Measurements from ENCODE around the gene ADAM12.

ADAM12 gene

GRCh38 chr10:126009650-126010049, 378.6 kb downstream of the ADAM12 start:
- Histone ChIP-seq H2AFZ (ENCODE audit: low read depth, low read length) (no peak overlapping the region), H3K4me1 (ENCODE audit: insufficient read depth, low read length) (peaks cover 13% of the 10 kb centered on the region), H3K36me3 (ENCODE audit: insufficient read depth, low read length) (no peaks in the 10 kb centered on the region), H3K9me3 (ENCODE audit: low read length) (peaks cover 3% of the 10 kb centered on the region), H3K27me3 (ENCODE audit: insufficient read depth, low read length) (no peaks in the 10 kb centered on the region), H3K4me3 (ENCODE audit: low read length) (no peak overlapping the region)

DNA sequence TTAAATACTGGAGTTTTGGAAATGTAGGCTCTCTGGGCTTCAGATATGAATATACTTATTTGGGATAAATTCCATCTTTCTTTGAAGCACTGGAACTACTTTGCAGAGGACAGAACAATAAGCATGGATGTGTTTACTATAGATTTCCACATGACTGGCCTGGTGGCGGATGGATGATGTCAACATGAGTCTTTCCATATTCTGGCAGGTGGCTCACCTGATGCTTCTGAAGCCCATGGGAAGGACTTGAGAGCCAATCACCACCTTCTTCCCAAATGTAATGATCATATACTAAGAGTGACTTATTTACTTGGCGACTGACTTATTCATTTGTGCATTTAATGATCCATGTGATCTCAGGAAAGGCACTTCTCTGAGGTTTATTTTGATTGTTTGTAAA, 381.4 kb downstream of the ADAM12 start:
- H3K36me3 ChIP-seq (ENCODE audit: insufficient read depth, low read length), result no peaks in the 10 kb centered on the region
- no peak overlapping the region for H2AFZ ChIP-seq (ENCODE audit: low read depth, low read length)
- peaks cover 3% of the 10 kb centered on the region for H3K9me3 ChIP-seq (ENCODE audit: low read length)
- H3K4me1 ChIP-seq (ENCODE audit: insufficient read depth, low read length), result no peaks in the 10 kb centered on the region
- no peaks in the 10 kb centered on the region for H3K27me3 ChIP-seq (ENCODE audit: insufficient read depth, low read length)
- no peak overlapping the region for H3K4me3 ChIP-seq (ENCODE audit: low read length)

GRCh38 chr10:126006264-126006663, 382.0 kb downstream of the ADAM12 start:
- Histone ChIP-seq H3K9me3 (ENCODE audit: low read length) (peaks cover 3% of the 10 kb centered on the region), H2AFZ (ENCODE audit: low read depth, low read length) (no peak overlapping the region), H3K4me1 (ENCODE audit: insufficient read depth, low read length) (no peaks in the 10 kb centered on the region), H3K27me3 (ENCODE audit: insufficient read depth, low read length) (no peaks in the 10 kb centered on the region), H3K4me3 (ENCODE audit: low read length) (no peak overlapping the region), H3K36me3 (ENCODE audit: insufficient read depth, low read length) (no peaks in the 10 kb centered on the region)

DNA sequence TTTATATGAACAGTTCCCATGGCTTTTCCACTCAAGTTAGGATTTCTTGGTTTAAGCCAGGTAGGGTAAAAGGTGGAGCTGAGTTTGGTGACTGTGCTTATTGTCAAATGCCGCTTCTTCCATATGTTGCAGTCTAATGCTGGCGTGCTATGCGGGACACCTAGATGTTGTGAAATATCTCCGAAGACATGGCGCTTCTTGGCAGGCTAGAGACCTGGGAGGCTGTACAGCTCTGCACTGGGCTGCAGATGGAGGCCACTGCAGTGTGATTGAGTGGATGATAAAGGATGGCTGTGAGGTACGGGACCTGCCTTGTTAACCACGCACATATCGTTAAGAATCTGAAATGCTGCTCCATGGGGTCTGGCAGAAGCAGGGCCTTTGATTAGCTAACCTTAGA, 383.5 kb downstream of the ADAM12 start:
- H2AFZ ChIP-seq (ENCODE audit: low read depth, low read length), result no peak overlapping the region
- no peaks in the 10 kb centered on the region for H3K4me1 ChIP-seq (ENCODE audit: insufficient read depth, low read length)
- no peaks in the 10 kb centered on the region for H3K36me3 ChIP-seq (ENCODE audit: insufficient read depth, low read length)
- no peaks in the 10 kb centered on the region for H3K27me3 ChIP-seq (ENCODE audit: insufficient read depth, low read length)
- H3K4me3 ChIP-seq (ENCODE audit: low read length), result no peak overlapping the region
- no peaks in the 10 kb centered on the region for H3K9me3 ChIP-seq (ENCODE audit: low read length)

- Histone ChIP-seq H2AFZ (ENCODE audit: low read depth, low read length) (no peak overlapping the region), H3K4me1 (ENCODE audit: insufficient read depth, low read length) (no peaks in the 10 kb centered on the region), H3K27me3 (ENCODE audit: insufficient read depth, low read length) (no peaks in the 10 kb centered on the region), H3K9me3 (ENCODE audit: low read length) (no peaks in the 10 kb centered on the region), H3K36me3 (ENCODE audit: insufficient read depth, low read length) (no peaks in the 10 kb centered on the region), H3K4me3 (ENCODE audit: low read length) (no peak overlapping the region)
Measured at GRCh38 chr10:126001576-126001975, 386.7 kb downstream of the ADAM12 start.

GRCh38 chr10:125999694-126000093, 388.6 kb downstream of the ADAM12 start:
- Histone ChIP-seq H3K36me3 (ENCODE audit: insufficient read depth, low read length) (no peaks in the 10 kb centered on the region), H3K27me3 (ENCODE audit: insufficient read depth, low read length) (no peaks in the 10 kb centered on the region), H3K9me3 (ENCODE audit: low read length) (no peaks in the 10 kb centered on the region), H2AFZ (ENCODE audit: low read depth, low read length) (no peak overlapping the region), H3K4me1 (ENCODE audit: insufficient read depth, low read length) (no peaks in the 10 kb centered on the region), H3K4me3 (ENCODE audit: low read length) (no peak overlapping the region)

DNA sequence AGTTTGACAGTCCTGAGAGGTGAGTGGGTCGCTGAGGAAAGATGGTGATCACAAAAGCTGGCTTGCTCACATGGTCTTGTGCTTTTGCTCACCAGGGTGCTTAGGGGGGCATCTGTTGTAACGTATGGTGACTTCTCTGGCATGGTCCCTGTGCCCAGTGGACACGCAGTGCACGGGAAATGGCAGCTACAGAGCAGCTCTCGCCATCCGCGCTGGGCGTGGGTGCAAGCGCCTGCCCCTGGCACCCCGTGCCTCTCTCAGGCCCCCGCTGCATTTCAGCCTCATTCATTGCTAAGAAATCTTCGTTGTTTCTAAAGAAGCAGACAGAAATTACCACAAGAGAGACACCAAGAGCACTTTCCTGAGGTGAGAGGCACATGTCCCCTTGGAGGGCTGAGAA, 390.7 kb downstream of the ADAM12 start:
- no peaks in the 10 kb centered on the region for H3K4me1 ChIP-seq (ENCODE audit: insufficient read depth, low read length)
- no peak overlapping the region for H3K4me3 ChIP-seq (ENCODE audit: low read length)
- H3K9me3 ChIP-seq (ENCODE audit: low read length), result no peaks in the 10 kb centered on the region
- no peak overlapping the region for H2AFZ ChIP-seq (ENCODE audit: low read depth, low read length)
- no peaks in the 10 kb centered on the region for H3K27me3 ChIP-seq (ENCODE audit: insufficient read depth, low read length)
- no peaks in the 10 kb centered on the region for H3K36me3 ChIP-seq (ENCODE audit: insufficient read depth, low read length)

- Histone ChIP-seq H3K4me1 (ENCODE audit: insufficient read depth, low read length) (peaks cover 5% of the 10 kb centered on the region), H3K36me3 (ENCODE audit: insufficient read depth, low read length) (no peaks in the 10 kb centered on the region), H3K4me3 (ENCODE audit: low read length) (no peak overlapping the region), H3K9me3 (ENCODE audit: low read length) (no peaks in the 10 kb centered on the region), H3K27me3 (ENCODE audit: insufficient read depth, low read length) (no peaks in the 10 kb centered on the region), H2AFZ (ENCODE audit: low read depth, low read length) (no peak overlapping the region)
Measured at GRCh38 chr10:125995726-125996304, 392.5 kb downstream of the ADAM12 start.

- Histone ChIP-seq H3K4me3 (ENCODE audit: low read length) (no peak overlapping the region), H3K27me3 (ENCODE audit: insufficient read depth, low read length) (no peaks in the 10 kb centered on the region), H3K4me1 (ENCODE audit: insufficient read depth, low read length) (peaks cover 5% of the 10 kb centered on the region), H2AFZ (ENCODE audit: low read depth, low read length) (no peak overlapping the region), H3K9me3 (ENCODE audit: low read length) (peaks cover 2% of the 10 kb centered on the region), H3K36me3 (ENCODE audit: insufficient read depth, low read length) (no peaks in the 10 kb centered on the region)
Measured at GRCh38 chr10:125994601-125995000, 393.7 kb downstream of the ADAM12 start.

DNA sequence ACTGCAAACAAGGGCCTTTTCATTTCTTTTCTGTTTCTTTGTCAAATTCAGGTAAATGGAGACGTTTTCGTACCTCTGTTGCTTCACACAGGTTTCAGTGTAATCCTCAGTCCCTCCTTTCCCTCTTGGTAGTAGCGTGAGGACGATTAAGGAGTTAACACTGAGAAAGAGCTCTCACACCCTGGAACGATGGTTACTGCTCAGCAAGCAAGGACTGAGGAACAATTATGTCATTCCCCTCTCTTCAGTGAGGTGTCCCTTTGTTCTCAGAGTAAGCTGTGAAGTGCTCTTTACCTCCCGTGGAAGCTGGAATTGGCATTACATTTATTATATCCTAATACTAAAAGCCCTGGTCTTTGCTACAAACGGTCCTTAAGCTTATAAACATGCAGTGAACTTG, 396.0 kb downstream of the ADAM12 start:
- Histone ChIP-seq H3K27me3 (ENCODE audit: insufficient read depth, low read length) (no peaks in the 10 kb centered on the region), H3K36me3 (ENCODE audit: insufficient read depth, low read length) (no peaks in the 10 kb centered on the region), H2AFZ (ENCODE audit: low read depth, low read length) (no peak overlapping the region), H3K4me1 (ENCODE audit: insufficient read depth, low read length) (peaks cover 5% of the 10 kb centered on the region), H3K4me3 (ENCODE audit: low read length) (no peak overlapping the region), H3K9me3 (ENCODE audit: low read length) (peaks cover 2% of the 10 kb centered on the region)

DNA sequence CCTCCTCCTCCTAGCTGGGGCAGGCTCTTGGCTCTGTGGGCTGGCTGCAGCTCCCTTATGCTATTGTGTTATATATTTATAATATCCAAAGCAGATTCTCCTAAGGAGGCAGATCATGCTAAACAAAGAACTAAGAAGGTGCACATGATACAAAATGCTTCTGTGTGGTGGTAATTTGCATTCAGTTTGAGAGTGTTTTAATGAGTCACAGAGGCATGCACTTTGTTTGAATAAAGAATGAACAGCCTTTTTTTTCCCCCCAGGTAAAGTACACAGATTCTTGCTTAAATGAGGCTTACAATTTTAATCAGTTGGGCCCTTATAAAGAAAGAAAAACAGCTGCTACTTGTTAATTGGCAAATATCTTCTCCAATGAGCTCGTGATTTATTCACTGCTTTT, 396.9 kb downstream of the ADAM12 start:
- no peak overlapping the region for H2AFZ ChIP-seq (ENCODE audit: low read depth, low read length)
- no peak overlapping the region for H3K4me3 ChIP-seq (ENCODE audit: low read length)
- H3K4me1 ChIP-seq (ENCODE audit: insufficient read depth, low read length), result peaks cover 5% of the 10 kb centered on the region
- no peaks in the 10 kb centered on the region for H3K27me3 ChIP-seq (ENCODE audit: insufficient read depth, low read length)
- no peaks in the 10 kb centered on the region for H3K36me3 ChIP-seq (ENCODE audit: insufficient read depth, low read length)
- H3K9me3 ChIP-seq (ENCODE audit: low read length), result peaks cover 2% of the 10 kb centered on the region

- Histone ChIP-seq H3K4me1 (ENCODE audit: insufficient read depth, low read length) (peaks cover 5% of the 10 kb centered on the region), H3K4me3 (ENCODE audit: low read length) (no peak overlapping the region), H2AFZ (ENCODE audit: low read depth, low read length) (no peak overlapping the region), H3K36me3 (ENCODE audit: insufficient read depth, low read length) (no peaks in the 10 kb centered on the region), H3K9me3 (ENCODE audit: low read length) (peaks cover 2% of the 10 kb centered on the region), H3K27me3 (ENCODE audit: insufficient read depth, low read length) (no peaks in the 10 kb centered on the region)
Measured at GRCh38 chr10:125990974-125991373, 397.3 kb downstream of the ADAM12 start.

GRCh38 chr10:125989791-125990190, 398.5 kb downstream of the ADAM12 start:
- Histone ChIP-seq H3K4me1 (ENCODE audit: insufficient read depth, low read length) (peaks cover 5% of the 10 kb centered on the region), H3K9me3 (ENCODE audit: low read length) (peaks cover 2% of the 10 kb centered on the region), H3K4me3 (ENCODE audit: low read length) (no peak overlapping the region), H3K36me3 (ENCODE audit: insufficient read depth, low read length) (no peaks in the 10 kb centered on the region), H3K27me3 (ENCODE audit: insufficient read depth, low read length) (no peaks in the 10 kb centered on the region), H2AFZ (ENCODE audit: low read depth, low read length) (no peak overlapping the region)

DNA sequence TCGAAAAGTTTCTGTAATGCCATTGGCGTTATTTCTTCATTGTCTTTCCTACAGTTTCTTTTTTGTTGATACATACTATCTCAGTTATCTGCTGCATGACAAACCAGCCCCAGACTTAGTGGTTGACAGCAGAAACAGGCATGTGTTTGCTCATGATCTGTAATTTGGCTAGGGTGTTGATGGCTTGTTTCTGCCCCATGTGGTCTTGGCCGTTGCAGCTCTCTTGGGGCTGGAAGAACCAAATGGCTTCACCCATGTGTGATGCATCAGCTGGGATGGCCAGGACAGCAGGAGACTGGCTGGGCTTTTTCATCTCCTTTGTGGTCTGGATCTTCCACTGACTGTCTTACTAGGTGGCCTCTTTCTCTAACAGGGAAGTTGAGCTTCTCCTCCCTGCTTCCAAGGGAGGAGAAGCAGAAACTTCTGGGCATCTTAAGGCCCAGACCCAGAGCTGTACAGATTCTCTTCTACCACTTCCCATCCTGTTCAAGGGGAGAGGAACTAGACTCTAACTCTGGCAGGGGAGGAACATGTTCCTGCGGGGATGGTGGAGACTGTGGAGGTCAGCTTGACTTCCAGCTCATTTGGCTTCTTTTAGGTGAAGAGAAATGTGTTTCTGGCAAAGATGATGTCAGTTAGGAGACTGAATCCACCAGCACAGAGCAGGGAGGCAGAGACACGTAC, 402.6 kb downstream of the ADAM12 start:
- no peaks in the 10 kb centered on the region for H3K27me3 ChIP-seq (ENCODE audit: insufficient read depth, low read length)
- peaks cover 11% of the 10 kb centered on the region for H3K4me1 ChIP-seq (ENCODE audit: insufficient read depth, low read length)
- no peak overlapping the region for H2AFZ ChIP-seq (ENCODE audit: low read depth, low read length)
- peaks cover 2% of the 10 kb centered on the region for H3K9me3 ChIP-seq (ENCODE audit: low read length)
- H3K4me3 ChIP-seq (ENCODE audit: low read length), result no peak overlapping the region
- no peaks in the 10 kb centered on the region for H3K36me3 ChIP-seq (ENCODE audit: insufficient read depth, low read length)
